HG02588 (cell line): ENCODE data around the gene FA2H.
A peak's percentile ranks its signal among the peaks of the same experiment; 100 is the strongest.
"Not testable (repeated sequence)": the region's sequence is repeated elsewhere in the genome, so short reads cannot be mapped to it uniquely, and the experiment has no call there.

ENCODE experiments used
- ATAC-seq: cut with Tn5 transposase; IDR thresholded peaks from one replicate; pipeline ENCODE4 v1.9.1; 2021; ENCODE audit warnings: mild to moderate bottlenecking, moderate library complexity; ENCODE audit not compliant: unreplicated experiment

The FA2H gene

DNA sequence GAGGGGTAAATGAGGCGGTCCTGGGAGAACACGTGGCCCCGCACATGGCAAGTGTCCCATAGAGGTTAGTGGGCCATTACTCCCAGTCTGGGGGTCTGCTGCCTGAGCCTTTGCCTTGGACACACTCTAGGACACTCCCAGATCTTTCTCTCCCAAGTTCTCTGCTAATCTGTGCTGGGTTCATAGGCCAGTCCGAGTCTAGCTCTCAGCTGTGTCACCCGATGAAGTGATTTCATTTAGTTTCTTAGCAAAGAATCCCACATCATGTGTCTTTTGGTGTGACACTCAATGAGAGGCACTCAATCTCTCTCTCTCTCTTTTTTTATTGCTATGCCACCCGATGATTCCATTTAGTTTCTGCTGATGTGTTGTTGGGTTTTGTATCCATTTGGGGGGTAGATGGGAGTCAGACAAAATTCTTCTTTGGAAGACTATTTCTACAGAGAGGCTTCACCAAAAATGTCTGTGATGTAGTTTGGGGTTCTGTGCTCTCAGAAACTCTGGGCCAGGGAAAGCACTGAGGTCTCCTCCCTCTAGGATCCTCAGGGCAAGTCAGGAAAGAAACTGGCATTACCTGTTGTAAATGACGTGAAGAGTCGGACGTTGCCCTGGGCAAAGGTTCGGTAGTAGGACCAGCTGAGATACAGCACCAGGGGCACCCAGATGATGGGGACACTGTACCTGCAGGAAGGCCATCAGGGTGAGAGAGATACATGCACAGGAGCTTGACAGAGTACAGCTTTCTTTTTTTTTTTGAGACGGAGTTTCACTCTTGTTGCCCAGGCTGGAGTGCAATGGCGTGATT, 48.8 kb downstream of the FA2H start:
- ATAC-seq = no peak

DNA sequence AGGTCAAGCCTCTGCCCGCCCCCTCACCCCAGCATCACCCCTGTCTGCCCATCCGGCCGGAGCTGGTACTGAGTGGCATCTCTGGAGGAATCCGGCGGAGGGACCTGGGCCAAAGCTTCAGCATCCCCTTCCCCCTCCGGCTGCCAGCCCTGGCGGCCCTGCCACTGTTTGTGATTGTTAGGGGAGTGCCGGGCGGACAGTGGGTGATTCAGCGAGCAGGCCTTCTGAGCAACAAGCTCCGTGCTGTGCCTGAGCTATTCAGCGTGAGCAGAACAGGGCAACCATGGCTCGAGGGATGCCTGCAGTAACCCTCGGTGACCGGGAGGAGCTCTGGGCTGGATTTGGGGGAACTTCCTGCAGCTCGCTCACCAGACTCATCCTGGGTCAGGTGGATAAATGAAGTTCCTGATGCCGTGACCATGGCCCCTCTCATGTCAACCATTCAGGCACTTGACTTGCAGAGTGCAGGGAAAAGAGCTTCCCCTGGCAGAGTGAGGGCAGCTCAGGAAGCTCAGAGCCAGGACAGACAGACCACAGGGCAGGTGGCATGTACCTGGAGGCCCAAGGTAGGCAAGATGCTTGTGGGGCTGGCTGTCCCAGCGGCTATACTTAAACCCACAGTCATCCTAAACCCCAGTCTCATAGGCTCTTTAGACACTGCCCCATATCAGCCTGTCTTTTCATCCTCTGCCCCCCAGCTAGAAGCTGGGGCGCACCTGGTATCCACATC, 49.6 kb downstream of the FA2H start:
- ATAC-seq = no peak

DNA sequence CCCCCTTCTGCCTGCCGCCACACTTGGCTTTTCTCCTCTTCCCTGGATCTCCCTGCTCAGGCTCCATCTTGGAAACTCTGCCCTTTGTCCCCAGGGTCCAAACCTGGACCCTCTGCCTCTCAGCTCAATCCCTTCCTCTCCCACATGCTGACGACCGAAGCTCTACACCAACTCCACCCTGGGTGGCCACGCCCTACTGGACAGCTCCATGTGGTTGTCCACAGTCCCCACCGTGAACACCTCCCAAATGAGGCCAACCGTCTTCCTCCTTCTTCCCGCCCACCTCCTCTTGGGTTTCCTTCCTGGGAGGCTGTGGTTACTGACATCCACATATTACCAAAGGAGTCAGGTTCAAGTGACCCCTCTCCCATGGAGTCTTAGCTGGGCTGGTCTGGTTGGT, 51.4 kb downstream of the FA2H start:
- no peak for ATAC-seq

DNA sequence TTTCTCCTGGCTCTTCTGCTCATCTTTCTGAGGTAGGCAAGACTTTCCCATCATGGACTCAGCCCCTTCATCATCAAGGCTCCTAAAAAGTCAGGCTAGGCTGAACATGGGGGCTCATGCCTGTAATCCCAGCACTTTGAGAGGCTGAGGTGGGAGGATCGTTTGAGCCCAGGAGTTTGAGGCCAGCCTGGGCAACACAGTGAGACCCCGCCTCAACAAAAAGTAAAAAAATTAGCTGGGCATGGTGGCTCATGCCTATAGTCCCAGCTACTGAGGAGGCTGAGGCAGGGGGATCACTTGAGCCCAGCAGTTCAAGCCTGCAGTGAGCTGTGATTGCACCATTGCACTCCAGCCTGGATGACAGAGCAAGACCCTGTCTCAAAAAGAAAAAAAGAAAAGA, 52.5 kb downstream of the FA2H start:
- not testable (repeated sequence) for ATAC-seq

DNA sequence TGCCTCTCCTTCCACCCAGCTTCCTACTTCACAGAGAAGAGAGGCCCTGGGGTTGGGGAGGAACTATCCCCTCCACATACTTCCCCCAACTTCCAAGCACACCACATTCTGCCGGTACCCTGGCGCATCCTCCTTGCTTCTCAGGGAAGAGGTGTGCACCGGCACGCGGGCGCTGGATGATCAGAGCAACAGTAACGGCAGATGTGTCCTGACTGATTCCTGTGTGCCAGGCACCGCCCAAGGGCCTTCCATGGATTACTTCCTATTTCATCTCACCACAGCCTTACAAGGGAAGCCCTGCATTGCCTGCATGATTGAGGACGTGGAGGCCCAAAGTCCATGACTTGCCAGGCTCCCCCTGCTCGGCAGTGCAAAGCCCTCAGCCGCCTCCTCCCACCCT, 52.9 kb downstream of the FA2H start:
- no peak for ATAC-seq

DNA sequence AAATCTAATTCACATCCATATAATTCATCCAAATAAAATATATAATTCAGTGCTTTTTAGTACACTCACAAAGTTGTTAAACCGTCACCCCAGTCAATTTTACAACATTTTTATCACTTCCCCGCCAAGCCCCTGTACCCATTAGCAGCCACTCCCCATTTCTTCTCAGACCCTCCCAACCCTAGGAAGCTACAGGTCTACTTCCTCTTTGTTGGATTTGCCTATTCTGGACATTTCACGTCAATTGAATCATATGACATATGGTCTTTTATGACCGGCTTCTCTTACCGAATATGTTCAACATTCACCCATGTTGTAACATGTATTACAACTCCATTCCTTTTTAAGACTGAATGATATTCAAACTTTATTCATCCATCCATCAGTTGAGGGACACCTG, 54.0 kb downstream of the FA2H start:
- ATAC-seq = no peak

DNA sequence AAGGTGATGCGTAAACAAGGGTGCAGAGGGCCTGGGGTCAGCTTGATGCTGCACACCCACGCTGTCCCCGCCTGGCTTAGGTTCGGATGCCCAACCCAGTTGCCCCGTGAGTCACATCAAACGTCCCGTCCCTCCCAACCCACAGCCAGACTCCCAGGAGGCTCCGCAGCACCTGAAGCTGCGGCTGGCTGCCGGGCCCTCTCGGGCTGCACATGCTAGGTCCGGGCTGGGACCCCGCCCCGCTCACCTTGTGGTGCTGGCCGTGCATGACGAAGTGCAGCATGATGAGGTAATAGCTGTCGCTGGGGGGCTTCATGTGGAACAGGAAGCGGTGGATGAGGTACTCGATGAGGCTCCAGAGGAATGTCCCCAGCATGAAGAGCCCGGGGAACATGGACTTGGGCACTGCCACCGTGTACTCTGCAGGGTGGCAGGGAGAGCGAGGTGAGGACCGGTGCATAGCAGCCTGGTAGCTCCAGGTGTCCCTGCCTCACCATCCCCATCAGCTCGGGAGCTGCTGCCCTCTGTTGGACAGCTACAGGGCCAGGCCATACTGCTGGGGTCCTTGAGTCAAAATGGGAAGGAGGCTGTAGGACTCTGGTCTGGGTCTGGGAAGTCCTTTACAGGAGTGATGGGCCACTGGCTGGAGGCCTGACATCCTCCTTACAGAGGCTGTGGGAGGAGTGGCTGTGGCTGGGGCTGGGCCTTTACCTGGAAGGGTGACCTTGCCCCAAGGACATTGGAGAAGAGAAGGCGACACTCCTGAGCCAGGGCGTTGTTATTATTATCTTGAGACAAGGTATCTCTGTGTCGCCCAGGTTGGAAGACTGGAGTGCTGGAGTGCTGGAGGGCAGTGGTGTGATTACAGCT, 55.6 kb downstream of the FA2H start:
- no peak for ATAC-seq

DNA sequence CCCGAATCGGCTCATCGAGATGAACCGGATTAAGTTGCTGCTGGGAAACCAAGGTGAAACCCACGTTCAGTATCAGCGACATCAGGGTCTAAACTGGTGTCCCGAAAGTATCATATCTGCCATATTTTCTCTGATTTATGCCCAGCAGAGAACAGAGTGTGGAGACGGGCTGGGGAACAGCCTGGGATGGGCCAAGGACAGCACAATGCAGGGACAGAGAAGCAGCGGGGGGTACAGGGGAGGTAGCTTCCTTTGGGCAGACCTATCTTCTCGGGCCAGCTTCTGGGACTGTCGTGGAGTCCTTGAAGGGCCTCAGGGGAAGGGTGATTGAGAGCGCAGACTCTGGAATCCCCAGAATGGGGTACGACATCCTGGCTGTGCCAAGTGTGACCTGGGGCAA, 56.5 kb downstream of the FA2H start:
- ATAC-seq = no peak

DNA sequence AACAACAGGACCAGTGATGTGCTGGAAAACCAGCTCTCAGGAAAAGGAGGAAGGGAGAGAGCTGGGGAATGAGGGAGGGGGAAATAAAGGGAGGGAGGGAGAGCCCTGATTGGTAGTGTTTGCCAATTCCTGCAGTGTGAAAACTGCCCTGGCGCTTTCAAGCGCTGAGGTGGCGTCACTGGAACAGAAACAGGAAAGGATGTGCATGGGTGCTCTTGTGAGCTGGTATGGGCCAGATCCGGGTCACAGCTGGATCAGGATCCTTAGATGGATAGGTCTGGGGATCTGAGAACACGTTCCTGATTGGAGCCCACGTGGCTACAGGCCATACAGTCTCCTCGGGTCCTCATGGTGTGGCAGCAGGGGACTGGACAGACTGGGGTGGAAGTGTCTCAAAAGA, 57.3 kb downstream of the FA2H start:
- no peak for ATAC-seq

DNA sequence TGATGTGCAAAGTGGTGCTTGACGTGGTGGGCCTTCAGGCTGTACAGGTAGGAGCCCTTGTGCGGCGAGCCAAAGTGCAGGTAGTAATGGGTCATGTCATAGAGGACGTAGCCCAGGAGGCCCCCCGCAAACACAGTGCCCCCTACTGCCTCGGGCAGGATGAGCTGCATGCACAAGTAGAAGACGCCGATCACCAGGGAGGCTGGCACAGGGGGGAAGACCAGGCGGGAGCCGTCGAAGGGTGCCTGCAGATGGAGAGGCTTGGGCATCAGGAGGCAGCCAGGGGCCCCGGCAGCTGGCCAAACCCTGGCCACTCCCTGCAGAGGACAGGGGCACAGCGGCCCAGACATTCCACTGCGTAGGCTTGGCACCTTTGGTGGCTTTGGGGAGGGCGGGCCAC, 58.3 kb downstream of the FA2H start:
- no peak for ATAC-seq

DNA sequence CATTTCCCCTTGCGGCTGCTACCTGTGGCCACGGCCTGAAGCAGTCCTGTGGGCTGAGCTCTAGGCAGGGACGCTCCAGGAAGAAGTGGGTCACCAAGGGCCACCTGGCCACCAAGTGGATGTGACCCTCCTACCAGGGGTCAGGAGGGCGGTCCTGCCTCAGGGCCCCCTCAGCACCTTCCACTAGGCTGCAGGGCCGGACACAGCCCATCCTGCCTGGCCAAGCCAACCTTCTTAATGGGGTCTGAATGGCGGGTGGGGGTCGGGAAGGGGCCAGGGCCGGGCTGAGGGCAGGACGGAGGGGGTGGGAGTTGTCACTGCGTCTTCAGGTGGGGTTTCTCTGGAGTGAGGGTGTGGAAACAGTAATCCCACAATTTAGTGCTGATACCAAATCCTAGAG, 60.7 kb downstream of the FA2H start:
- ATAC-seq = no peak

DNA sequence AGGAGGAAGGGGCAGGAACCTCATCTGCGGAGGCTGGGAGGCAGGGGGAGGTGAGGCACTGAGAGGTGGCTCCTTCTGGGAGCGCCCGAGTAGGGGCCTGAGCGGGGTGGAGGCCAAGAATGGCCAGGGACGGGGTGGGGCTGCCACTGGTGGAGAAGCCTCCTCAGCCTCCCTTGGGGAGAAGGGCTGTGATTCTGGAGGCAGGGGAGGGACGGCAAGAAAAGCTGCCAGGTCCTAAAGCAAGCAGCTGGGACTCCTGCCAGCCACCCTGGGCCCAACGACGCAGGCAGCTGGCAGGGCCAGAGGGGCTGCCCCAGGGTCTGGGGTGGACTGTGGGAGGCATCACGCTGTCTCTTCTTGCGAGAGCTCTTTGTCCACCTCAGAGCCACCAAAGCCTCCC, 61.3 kb downstream of the FA2H start:
- ATAC-seq = no peak

DNA sequence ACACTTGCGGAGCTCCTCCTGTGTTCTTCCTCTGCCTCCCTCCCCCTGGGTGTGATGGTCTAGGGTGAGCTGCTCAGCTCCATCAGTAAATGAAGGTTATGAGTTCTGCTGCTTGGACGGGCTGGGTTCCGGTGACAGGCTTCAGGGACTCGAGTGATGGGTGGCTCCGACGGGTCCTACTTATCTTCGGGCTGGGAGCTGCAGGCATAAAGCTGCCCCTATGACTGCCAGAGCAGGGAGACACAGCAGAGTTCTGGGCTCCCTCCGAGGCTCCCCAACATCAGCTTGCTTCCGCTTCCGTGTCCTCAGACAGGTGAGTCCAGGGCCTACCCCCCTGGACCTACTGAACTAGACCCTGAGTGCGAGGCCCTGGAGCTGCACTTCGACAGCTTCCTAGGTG, 62.7 kb downstream of the FA2H start:
- no peak for ATAC-seq

DNA sequence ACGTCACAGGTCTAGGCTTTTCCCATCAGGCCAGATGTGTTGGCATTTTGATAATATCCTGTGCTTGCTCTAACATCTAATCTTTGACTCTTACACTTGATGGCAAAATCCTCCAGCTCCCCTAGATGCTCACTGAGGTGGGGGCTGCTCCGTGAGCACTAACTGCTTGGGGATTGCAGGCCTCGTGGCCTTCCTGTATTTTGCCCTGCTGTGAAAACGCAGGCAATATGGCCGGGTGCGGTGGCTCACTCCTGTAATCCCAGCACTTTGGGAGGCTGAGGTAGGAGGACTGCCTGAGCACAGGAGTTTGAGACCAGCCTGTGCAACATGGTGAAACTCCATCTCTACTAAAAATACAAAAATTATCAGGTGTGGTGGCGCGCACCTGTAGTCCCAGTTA, 64.2 kb downstream of the FA2H start:
- no peak for ATAC-seq

DNA sequence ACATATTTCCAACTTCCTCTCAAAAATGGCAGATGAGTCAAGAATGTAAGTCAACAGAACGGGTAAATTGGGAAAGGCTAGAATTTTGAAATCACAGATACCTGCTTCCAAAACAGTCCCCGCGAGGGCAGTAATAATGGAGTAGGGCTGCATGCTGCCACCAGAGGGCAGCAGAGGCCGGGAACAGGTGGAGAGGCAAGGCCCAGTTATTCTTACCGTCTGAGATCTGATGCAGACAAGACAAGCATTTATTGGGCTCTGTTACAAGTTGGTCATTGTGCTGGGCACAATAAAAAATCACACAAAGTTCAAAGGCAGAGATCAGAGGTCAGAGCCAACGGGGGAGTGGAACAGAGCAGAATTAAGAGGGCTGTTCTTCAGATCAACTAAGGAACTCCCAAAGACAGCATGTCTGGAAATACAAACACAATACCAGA, 65.2 kb downstream of the FA2H start:
- peak; percentile 78 for ATAC-seq

DNA sequence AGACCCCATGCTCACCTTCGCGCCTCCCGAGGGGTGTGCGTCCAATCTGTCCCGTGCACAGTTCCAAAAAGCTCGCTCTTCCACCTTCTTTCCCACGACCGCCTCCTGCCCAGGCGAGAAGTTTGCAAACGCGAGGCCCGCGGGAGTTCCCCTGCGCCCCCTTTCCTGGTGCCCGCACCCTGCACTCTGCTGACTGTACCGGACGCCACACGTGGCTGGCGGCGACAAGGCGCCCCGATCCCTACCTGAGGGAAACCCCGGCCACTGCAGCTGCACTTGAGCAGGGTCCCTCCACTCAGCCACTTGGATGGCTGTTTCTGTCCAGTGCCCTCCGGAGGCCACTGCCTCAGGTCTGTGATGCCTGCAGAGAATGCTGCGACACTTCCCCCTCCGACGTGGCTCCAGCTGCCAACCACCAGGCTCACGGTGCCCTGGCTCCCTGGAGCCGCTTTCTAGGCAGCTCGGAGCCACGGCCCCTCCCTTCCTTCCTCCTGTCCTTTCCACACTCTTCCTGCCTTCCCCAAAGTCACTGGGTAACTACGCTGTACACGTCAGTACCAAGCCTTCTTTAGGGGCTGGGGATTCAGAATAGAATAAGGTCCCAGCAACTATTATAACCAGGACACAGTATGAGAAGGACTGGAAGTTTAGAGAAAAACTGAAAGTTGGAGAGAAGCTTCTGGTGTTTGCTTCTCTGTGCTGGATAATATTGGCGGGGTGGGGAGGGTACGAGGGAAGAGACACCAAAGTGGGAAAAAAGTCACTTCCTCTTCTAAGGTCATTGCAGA, 74.0 kb downstream of the FA2H start, which contains the start of gene MLKL:
MLKL (minus strand) TSS at position 425 of the 788 bp plus-strand sequence. CDS start 5,105 bp downstream, outside the sequence.
- peak; percentile 46 for ATAC-seq

DNA sequence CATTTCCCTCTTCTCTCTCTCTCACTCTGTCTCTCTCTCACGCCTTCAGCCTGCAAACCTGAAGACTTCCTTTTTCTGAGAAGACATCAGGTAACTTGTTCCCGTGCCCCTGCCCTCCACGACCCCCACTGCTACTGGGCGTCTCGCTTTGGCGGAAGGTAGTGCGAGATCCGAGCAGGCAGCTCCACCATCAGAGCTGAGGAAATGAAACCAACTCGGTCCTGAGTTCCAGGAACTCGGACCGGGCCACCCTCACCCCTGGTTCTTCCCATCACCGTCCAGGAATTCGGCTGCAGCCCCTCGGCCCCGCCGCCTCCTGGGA, 74.5 kb downstream of the FA2H start:
- peak; percentile 13 for ATAC-seq

DNA sequence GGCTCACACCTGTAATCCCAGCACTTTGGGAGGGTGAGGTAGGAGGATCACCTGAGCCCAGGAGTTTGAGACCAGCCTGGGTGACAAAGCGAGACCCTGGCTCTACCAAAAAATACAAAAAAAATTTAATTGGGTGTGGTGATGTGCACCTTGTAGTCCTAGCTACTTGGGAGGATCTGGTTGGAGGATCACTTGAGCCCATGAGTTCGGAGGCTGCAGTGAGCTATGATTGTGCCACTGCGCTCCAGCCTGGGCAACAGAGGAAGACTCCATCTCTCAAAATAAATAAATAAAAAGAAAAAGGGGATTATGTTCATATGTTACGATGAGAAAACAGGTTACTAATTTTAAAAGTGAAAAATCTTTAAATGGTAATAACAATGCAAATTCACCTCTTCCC, 75.0 kb downstream of the FA2H start:
- no peak for ATAC-seq

DNA sequence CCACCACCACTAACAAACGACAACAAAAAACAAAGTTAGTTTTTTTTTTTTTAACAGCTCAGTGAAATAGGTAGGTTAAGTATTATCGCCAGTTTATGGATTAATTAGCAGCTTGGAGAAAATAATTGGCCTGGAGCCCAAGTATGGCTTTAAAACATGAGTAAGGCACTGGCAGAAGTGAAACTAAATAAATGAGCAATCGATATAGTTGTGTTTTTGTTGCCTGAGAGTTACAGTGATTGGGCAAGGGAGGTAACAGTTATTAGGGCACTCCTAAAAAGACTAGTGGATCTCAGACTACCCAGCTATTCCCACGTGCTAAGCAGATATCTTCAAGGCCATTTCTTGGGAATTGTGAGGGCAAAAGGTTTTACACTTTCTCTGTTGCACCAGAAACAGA, 76.4 kb downstream of the FA2H start:
- no peak for ATAC-seq
